NCI-H1930 (cell line): ENCODE data around the gene SNRNP27.
"Not testable (repeated sequence)": the region's sequence is repeated elsewhere in the genome, so short reads cannot be mapped to it uniquely, and the experiment has no call there.

Source experiments
- DNase-seq, 2 experiments: peaks; one replicate each; lab custom pipeline; 2025; lab: John Stamatoyannopoulos, UW

SNRNP27 gene, protein sequence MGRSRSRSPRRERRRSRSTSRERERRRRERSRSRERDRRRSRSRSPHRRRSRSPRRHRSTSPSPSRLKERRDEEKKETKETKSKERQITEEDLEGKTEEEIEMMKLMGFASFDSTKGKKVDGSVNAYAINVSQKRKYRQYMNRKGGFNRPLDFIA

DNA sequence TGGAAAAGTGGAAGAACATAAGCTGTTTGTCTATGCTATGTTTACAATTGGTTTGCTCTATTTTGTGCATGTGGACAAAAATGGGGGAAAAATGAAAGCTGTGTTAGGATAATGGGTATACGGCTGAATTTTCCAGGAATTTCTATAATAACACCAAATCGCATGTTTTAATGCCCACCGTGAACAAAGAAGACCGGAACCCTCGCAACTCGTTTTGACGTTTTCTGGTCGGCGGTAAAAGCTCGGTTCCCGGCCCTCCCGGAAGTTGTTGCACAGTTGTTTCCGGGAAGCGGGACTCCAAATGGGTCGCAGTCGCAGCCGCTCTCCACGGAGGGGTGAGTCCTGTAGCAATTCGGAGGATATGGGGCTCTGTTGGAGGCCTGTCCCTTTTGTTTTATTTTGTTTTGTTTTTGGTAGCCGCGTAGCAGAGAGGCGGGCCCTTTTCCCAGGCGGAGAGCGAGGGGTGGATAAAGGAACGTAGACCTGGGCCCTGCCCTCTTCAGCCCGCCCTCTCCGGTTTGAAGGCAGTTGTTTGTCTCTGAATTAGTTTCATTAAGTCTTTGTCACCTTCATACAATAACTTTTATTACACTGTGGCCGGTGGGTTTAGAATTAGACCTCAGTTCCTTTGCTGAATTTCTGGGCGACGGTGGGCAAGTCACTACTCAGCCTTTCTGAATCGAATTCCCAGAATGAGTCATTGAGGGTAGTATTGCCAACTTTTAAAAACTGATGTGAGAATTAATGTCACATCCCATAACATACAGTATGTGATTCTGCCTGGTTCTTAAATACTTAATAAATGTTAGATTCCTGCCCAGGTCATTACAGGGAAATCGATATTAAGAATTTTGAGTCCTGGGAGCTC, at the start of gene SNRNP27:
SNRNP27 (plus strand) TSS at position 273 of the 868 bp plus-strand sequence; CDS start at position 302, 29 bp downstream.
- DNase-seq: peak; percentile 60 to 81

DNA sequence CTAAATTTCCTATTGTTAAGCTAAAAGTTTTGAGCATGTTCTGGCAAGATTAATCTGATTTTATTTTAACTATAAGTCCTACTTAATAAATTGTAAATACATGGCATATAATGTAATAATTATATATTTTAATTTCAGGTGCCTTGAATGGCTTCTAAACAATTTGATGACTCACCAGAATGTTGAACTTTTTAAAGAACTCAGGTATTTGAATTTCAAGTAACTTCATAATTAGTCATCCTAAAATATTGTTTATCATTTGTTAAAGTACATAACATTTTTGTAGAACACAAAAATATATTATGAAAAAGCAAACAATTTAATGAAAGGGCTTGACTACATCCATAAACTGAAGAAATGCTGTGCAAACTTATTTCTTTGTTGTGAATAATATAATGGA, 49.8 kb upstream of the SNRNP27 start:
- no peak for DNase-seq

DNA sequence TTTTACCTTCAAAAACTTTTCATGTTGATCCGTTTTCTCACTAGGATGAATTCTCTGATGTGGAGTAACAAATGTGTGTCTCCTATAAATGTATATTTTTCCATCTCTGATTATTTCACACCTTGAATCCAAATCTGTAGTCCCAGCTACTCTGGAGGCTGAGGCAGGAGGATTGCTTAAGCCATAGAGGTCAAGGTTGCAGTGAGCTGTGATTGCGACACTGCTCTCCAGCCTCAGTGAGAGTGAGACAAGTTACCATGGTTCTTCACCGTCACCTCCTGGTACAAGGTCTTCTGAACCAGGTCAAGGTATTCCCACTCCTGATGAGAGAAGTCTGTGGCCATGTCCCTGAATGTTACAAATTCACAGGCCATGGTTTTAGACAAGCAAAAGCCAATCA, 49.2 kb upstream of the SNRNP27 start:
- DNase-seq: no peak

DNA sequence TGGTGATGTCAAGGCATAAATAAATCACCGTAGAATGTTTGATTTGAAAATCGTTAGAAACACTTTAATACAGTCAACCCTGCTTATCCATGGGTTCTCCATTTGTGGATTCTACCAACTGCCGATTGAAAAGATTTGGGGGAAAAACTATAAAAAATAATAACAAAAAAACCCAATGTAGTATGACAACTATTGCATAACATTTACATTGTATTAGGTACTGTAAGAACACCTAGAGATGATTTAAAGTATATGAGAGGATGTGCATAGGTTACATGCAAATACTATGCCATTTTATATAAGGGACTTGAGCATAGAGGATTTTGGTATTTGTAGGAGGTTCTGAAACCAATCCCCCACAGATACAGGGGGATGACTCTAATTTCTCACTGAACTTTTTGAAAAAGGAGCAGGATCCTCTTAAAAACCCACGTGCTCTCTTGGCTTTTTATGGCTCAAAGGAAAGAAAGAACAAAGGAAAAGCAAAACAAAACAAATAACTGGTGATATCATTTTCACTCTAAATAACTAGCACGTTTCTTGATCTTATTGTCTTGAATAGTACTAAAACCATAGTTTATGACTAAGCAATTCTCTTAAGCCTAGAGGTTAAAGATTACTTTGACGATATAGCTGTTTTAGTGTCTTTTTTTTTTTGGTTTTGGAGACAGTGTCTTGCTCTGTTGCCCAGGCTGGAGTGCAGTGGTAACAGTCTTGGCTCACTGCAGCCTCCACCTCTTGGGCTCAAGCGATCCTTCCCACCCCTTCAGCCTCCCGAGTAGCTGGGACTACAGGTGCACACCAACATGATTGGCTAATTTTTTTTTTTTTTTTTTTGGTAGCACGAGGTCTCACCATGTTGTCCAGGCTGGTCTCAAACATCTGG, 47.3 kb upstream of the SNRNP27 start:
- no peak for DNase-seq

DNA sequence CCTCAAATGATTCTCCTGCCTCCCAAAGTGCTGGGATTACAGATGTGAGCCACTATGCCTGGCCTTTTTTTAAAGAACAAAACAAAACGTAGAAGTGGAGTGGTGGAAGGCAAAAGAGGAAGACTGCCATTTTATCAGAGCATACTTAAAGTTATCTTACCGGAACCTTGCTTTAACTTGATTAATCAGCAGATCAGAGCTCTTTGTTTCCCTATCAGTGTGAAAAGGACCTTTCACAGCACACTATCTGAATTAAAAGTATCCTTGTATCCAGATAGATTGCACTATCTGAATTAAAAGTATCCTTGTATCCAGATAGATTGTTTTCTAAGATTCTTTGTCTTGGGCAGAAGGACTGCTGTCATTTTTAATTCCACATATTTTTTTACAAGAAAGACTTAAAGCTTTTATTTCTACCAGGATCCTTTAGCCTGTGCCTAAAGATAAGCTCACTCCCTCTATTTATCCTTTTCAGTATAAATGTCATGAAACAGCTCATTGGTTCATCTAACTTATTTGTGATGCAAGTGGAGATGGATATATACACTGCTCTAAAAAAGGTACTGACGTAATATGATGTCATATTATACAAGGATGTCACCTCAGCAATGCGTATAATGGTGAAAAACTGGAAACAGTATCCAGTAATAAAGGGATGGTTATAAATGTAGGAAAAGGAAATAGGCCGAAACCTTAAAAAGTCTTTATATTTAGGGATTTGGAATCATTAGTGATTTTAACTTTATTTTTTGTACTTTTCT, 46.5 kb upstream of the SNRNP27 start:
- no peak for DNase-seq

DNA sequence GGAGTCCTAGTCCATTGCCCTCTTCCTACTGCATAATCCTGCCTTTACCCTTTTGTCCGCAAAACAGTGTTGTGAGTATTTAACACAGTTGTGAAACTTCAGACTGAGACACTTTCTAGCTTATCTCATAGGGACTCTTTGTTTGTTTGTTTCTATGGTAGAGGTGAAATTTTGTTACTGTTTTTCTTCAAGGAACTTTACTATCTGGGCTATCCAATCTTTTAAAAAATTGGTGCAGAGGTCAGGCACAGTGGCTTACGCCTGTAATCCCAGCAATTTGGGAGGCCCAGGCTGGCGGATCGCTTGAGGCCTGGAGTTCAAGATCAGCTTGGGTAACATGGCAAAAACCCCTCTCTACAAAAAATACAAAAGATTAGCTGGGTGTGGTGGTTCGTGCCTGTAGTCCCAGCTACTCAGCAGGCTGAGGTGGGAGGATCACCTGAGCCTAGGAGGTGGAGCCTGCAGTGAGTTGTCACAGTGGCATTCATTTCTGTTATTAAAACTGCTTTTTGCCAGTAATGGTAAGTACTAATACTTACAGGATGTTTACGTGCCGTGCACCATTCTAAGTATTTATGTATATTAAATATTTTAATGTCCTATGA, 45.5 kb upstream of the SNRNP27 start:
- DNase-seq: no peak

DNA sequence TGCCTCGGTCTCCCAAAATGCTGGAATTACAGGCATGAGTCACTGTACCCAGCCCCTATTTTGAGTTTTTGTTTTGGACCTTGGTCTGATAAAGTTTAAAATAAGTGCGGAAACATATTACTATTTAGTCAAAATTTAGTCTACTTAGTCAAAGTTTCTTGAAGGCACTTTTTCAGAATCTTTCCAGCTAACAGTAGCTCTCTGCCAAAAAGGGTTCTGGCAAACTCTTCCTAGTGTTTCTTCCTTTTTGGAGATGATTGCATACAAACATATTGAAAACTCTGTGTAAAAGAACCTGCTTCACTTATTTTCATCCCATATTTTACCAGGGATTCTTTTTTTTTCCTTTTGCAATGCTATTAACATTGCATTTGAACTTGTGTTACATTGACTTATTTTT, 35.5 kb upstream of the SNRNP27 start:
- DNase-seq: no peak

DNA sequence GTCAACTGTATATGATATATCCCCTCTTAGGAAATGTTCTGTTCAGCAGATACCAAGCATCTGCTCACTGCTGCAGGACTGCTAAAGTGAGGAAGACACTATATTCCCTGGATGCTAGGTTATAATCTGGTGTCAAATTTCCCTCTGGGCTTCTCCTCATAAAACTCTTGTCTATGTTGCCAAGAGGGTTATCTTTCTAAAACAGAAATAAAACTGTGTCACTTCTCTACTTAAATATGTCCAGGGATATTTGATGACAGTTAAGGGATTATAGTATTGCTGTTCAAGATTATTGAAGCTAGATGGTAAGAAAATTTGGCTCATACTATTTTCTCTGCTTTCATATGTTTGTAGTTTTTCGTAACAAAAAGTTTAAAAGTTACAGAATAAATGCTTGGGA, 30.5 kb upstream of the SNRNP27 start:
- DNase-seq: no peak

DNA sequence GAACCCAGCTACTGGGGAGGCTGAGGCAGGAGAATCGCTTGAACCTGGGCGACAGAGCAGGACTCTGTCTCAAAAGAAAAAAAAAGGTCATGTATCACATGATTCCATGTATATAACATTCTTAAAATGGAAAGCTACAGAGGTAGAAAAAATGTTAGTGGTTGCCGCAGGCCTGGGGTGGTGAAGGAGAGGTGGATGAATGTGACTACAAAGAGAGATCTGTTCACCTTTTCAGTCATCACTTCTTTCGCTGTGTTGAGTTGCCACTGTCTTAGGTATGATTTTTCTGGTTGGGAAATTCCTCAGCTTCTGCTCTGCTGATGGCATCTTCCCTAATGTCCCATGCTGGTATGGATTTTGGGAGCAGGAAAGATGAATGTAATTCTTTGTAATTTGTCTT, 5.3 kb upstream of the SNRNP27 start:
- DNase-seq: no peak

DNA sequence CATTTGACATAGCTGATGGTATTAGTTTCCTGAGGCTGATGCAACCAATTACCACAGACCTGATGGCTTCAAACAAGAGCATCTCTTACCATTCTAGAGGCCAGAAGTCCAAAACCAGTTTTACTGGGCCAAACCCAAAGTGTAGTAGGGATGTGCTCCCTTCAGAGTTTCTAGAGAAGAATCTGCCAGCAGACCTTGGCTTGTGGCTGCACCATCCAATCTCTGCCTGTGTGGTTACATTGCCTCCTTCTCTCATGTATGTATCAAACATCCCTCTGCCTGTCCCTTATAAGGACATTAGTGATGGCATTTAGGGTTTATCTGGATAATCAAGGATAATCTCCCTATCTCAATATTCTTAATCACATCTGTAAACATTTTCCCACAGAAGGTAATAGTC, 4.5 kb upstream of the SNRNP27 start:
- no peak for DNase-seq

DNA sequence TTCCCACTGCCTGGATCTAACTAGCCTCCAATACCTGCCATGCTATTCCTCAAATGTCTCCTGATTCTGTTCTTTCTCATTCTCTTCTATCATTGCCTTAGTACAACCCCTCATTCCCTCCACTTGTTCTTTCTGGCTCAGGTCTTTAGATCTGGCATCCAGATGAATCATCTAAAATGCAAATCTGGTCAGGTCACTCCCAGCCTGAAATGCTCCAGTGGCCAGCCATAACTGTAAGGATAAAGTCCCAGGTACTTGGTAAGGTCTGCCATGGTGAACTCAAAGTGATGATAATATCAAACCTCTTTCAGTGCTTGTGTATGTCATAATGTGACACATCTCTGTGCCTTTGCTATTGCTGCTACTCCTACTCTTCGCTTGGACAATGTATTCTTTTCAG, 2.9 kb upstream of the SNRNP27 start:
- no peak for DNase-seq

DNA sequence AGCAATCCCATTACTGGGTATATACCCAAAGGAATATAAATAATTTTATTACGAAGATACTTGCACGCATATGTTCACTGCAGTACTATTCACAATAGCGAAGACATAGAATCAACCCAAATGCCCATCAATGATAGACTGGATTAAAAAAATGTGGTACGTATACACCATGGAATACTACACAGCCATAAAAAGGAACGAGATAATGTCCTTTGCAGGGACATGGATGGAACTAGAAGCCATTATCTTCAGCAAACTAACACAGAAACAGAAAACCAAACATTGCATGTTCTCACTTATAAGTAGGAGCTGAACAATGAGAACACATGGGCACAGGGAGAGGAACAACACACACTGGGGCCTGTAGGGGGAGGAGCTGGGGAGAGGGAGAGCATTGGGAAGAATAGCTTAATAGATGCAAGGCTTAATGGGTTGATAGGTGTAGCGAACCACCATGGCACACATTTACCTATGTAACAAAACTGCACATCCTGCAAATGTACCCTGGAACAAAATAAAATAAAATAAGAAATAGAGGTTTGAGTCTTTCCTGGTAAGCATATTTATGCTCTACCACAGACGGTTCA, 825 bp upstream of the SNRNP27 start:
- DNase-seq: not testable (repeated sequence)

DNA sequence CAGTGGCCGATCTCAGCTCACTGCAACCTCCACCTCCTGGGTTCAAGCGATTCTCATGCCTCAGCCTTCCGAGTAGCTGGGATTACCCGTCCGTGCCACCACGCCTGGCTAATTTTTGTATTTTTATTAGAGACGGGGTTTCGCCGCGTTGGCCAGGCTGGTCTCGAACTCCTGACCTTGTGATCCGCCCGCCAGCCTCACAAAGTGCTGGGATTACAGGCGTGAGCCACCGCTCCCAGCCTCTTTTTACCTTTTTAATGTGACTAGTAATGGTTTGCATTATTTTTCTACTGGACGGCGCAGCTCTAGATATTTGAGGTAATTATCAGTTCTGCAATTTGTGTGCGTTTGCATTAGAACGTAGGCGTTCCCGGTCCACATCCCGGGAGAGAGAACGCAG, 981 bp downstream of the SNRNP27 start:
- not testable (repeated sequence) for DNase-seq

DNA sequence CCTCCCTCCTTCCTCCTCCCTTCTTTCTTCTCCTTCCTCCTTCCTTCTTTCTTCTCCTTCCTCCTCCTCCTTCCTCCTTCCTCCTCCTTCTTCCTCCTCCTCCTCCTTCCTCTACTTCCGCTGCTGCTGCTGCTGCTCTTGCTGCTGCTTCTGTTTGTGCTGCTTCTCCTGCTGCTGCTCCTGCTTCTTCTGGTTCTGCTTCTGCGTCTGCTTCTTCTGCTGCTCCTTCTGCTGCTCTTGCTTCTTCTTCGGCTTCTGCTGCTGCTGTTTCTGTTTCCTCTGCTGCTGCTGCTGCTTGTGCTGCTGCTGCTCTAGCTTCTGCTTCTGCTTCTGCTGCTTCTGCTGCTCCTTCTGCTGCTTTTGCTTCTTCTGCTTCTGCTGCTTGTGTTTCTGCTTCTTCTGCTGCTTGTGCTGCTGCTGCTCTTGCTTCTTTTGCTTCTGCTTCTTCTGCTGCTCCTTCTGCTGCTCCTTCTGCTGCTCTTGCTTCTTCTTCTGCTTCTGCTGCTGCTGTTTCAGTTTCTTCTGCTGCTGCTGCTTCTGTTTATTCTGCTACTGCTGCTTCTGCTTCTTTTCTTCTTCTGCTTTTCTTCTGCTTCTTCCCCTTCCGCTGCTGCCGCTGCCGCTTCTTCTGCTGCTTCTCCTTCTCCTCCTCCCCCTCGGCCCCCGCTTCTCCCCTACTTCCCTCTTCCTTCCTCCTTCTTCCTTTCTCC, 8.6 kb downstream of the SNRNP27 start:
- DNase-seq: no peak

DNA sequence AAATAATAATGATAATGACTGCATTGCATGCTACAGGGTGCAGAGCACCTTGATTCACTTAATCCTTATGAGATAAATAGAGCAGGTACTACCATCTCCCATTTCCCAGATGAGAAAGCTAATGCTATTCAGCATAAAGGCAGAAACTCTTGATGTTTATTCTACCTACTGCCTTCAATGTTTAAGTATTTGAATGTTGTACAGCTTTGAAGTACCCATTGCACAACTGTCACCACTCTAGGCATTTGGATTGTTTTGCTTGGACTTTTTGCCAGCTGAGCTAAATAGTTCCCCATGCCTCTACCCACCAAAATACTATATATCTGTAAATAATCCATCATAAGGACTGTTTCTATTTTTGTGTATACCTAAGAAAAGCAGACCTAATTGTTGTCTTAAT, 13.5 kb downstream of the SNRNP27 start:
- DNase-seq: no peak

DNA sequence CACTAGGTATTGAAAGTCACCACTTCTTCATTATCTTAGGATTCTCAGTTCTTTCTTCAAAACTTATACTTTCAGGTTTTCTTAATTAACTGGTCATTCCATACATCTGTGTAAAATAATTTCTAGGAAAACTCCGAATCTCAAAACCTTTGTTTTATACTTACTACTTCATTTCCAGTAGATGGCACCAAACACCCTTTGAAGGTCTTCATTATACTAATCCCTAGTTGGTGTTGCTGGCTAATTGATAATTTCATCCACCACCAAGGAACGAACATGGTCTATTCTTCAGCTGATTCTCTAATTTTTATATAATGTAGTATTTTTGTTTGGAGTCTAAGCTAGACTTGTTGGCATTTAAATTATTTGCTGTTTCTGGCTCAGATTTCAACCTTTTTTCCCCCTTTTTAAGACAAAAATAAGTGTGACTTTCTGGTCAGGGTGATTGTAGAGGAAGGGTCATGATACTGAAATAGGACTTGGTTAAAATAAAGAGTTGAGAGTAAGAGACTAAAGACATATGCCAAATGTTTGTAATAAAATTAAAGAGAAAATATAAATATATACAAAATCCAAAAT, 18.3 kb downstream of the SNRNP27 start:
- peak; percentile 6 to 44 for DNase-seq

DNA sequence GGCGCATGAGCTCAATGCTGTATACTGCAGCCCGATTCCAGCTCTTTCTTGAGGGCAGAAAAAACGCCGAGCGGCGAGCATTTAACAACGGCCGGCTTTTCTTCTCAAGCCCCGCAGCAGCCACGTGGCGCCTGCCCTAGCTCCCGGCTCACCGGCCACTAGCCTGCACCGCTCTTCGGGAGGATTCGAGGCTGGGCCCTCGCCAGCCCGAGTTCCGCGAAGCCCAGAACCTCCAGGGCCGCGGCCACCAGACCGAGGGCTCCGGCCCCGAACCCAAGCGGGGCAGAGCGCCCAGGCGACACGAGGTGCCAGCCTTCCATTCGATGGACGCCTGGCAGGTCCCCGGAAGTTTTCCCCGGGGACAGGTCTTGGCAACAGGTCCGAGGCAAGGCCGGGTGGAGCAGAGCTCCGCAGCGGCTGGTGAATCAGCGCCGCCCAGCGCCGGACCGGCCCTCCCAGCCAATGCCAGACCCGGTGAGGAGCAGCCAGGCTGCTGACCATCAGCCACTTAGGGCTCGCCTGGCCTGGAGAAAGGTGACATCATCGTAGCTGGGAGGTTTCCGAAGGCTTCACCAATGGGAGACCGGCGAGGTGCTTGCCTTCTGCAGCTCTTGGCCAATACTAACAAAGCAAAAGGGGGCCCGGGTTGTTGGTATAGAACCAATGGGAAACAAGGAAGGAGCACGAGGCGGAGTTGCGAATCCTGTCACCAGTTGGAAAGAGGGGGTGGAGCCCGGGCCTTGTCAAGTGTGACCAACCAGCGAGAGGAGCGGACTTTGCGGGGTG, 20.6 kb downstream of the SNRNP27 start:
- DNase-seq: peak; percentile 99 to 100

DNA sequence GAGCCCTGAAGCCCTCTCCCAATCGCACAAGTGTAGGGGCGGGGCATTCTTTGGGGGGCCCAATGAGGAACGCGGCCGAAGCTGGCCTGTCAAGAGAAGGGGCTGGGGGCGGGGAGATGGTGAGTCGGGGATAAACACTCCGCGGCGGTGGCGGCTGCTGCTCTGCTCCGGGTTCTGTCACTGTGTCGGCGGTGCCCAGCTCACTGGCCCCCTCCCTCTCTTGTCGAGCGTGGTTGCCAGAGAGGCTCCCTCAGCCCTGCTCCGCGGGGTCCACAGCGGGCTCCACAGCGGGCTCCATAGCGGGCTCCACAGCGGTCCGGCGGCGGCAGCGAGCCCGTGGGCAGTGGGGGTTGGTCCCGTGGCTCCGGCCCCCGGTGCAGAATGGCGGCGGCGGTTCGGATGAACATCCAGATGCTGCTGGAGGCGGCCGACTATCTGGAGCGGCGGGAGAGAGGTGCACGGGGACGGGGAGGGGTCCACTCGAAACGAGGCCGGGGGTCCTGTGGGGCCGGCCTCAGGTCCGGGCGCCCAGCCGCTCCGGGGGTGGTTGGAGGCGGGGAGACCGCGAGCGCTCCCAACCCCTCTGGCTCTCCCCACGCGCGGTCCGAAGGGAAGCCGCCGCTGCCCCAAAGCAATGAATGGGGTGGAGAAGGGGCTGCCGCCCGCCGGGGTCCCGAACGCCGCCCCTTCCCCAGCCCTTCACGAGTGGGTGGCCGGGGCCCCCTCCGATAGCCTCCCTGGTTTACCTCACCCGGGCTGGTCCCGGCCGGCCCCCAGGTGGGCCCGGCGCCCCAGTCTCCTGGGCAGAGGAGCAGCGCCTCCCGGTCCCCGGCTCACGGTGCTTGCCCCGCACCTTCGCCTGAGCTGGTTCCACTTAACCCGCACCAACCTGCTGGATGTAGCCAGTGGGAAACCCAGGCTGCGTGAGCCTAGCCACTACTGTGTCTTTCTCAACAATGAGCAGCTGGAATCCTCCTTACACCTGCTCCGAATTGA, 21.5 kb downstream of the SNRNP27 start, which contains the start of gene MXD1:
MXD1 (plus strand) TSS at position 160 of the 996 bp plus-strand sequence; CDS start at position 382, 222 bp downstream.
- DNase-seq: no peak
